ENCODE data around the gene SLC7A9.

GRCh38 chr19:32901504-32902161 lies 32.1 kb upstream of the SLC7A9 start:
- TF ChIP-seq CTCF (IDR thresholded peaks at IDR 0.05 in 4 of 5, conservative IDR thresholded peaks at IDR 0.05 in 1 of 5) (no peak), POLR2A (IDR thresholded peaks at IDR 0.05) (no peak)

Measured in gastrocnemius medialis (tissue), 4 donors.